ENCODE data around the gene GNAQ.

DNA sequence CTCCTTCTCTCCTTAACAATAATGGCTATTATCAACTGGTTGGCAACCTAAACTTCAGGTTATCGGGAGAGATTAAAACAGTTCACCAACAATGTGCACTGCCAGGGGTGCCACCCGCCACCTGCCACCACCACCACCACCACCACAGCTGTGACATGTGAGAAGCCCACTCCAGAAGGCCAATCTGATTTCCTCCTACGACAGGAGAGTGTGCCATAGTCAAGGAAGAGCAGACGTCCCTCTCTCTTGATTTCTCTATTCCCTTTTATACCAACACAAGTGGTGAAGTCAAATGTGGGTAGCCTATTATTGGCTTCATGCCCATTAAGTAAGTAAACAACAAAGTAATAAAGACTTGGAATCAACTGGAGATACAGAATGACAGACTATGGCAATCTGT is 22.4 kb downstream of the GNAQ start:
- TF ChIP-seq, protein P1, sequence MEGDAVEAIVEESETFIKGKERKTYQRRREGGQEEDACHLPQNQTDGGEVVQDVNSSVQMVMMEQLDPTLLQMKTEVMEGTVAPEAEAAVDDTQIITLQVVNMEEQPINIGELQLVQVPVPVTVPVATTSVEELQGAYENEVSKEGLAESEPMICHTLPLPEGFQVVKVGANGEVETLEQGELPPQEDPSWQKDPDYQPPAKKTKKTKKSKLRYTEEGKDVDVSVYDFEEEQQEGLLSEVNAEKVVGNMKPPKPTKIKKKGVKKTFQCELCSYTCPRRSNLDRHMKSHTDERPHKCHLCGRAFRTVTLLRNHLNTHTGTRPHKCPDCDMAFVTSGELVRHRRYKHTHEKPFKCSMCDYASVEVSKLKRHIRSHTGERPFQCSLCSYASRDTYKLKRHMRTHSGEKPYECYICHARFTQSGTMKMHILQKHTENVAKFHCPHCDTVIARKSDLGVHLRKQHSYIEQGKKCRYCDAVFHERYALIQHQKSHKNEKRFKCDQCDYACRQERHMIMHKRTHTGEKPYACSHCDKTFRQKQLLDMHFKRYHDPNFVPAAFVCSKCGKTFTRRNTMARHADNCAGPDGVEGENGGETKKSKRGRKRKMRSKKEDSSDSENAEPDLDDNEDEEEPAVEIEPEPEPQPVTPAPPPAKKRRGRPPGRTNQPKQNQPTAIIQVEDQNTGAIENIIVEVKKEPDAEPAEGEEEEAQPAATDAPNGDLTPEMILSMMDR (IDR thresholded peaks at IDR 0.05), result no peak
- TF ChIP-seq POLR2A (IDR thresholded peaks at IDR 0.05), result no peak
